Neural progenitor cell (in vitro differentiated cells): ENCODE results near the gene TBL1X. TPM values are rescaled to one million over a fixed set of nuclear protein-coding genes. Genes with fewer than 3 reads are reported as not detected.
A peak's percentile ranks its signal among the peaks of the same experiment; 100 is the strongest.

Experiments
- DNase-seq: peaks from one replicate; pipeline ENCODE4 v3.0.0-alpha.2; 2016; ENCODE audit warnings: low spot score
- H2AFZ ChIP-seq: fragments of 200-600 bp; sonication (generic); replicated peaks from 2 replicates; pipeline ENCODE4 v1.6.1; 2016; ENCODE audit warnings: antibody characterized with exemption
- H3F3A ChIP-seq: fragments of 200-600 bp; sonication (generic); 2 replicates; pipeline ENCODE4 v1.6.1; 2016; ENCODE audit warnings: antibody characterized with exemption, low read depth
- H3K27ac ChIP-seq: fragments of 200-600 bp; sonication (generic); 2 replicates; pipeline ENCODE4 v1.5.1; 2016; ENCODE audit warnings: mild to moderate bottlenecking
- H3K27me3 ChIP-seq: fragments of 200-600 bp; sonication (generic); 2 replicates; pipeline ENCODE4 v1.6.1; 2016; ENCODE audit warnings: mild to moderate bottlenecking, moderate library complexity
- H3K36me3 ChIP-seq: fragments of 200-600 bp; sonication (generic); 2 replicates; pipeline ENCODE4 v1.5.1; 2016
- H3K4me1 ChIP-seq: fragments of 200-600 bp; sonication (generic); 2 replicates; pipeline ENCODE4 v1.6.1; 2016; ENCODE audit warnings: mixed run types
- H3K4me2 ChIP-seq: fragments of 200-600 bp; sonication (generic); 2 replicates; pipeline ENCODE4 v1.6.1; 2016
- H3K4me3 ChIP-seq: fragments of 200-600 bp; sonication (generic); 2 replicates; pipeline ENCODE4 v1.5.1; 2016
- H3K79me2 ChIP-seq: fragments of 200-600 bp; sonication (generic); 2 replicates; pipeline ENCODE4 v1.6.1; 2016; ENCODE audit warnings: low read depth
- H3K9ac ChIP-seq: fragments of 200-600 bp; sonication (generic); 2 replicates; pipeline ENCODE4 v1.6.1; 2016
- H3K9me3 ChIP-seq: fragments of 200-600 bp; sonication (generic); 2 replicates; pipeline ENCODE4 v1.5.1; 2016; ENCODE audit warnings: low read depth
- H4K20me1 ChIP-seq: fragments of 200-600 bp; sonication (generic); 2 replicates; pipeline ENCODE4 v1.6.1; 2016; ENCODE audit warnings: low read depth
- H3K27ac Mint-ChIP-seq: 3 replicates; pipeline ENCODE4 v1.8.0; 2021; ENCODE audit warnings: mixed read lengths
- H3K27me3 Mint-ChIP-seq: 2 replicates; pipeline ENCODE4 v1.8.0; 2022; ENCODE audit warnings: low read depth, mild to moderate bottlenecking, inconsistent platforms, moderate library complexity, mixed read lengths; ENCODE audit not compliant: insufficient read depth
- H3K36me3 Mint-ChIP-seq: 3 replicates; pipeline ENCODE4 v1.8.0; 2021; ENCODE audit warnings: mixed read lengths
- H3K4me1 Mint-ChIP-seq: 3 replicates; pipeline ENCODE4 v1.8.0; 2021; ENCODE audit warnings: mixed read lengths
- H3K4me3 Mint-ChIP-seq: 3 replicates; pipeline ENCODE4 v1.8.0; 2021; ENCODE audit warnings: mild to moderate bottlenecking, moderate library complexity, mixed read lengths
- H3K9me3 Mint-ChIP-seq: 3 replicates; pipeline ENCODE4 v1.8.0; 2020; ENCODE audit warnings: mixed read lengths
- EZH2 ChIP-seq: fragments of 200-600 bp; sonication (generic); IDR thresholded peaks from 2 replicates; pipeline ENCODE4 v1.6.1; 2017; ENCODE audit warnings: antibody characterized with exemption, mild to moderate bottlenecking, moderate library complexity
- EZH2phosphoT487 ChIP-seq: fragments of 200-600 bp; sonication (generic); IDR thresholded peaks from 2 replicates; pipeline ENCODE4 v1.6.1; 2017; ENCODE audit warnings: antibody characterized with exemption
- total RNA-seq: library from RNA; depleted of rRNA; stranded (reverse); fragments of >200 nt; gene quantifications from 2 replicates; pipeline ENCODE4 v1.2.3, GENCODE V29; 2015; ENCODE audit warnings: low replicate concordance
- TF ChIP-seq, protein P1 (sequence below): fragments of 200-600 bp; sonication (generic); IDR thresholded peaks from 2 replicates; pipeline ENCODE4 v1.5.1; 2017; ENCODE audit warnings: antibody characterized with exemption, mild to moderate bottlenecking

TBL1X gene
- total RNA-seq, 1 donor from 2014 or later = 35.7 TPM

DNA sequence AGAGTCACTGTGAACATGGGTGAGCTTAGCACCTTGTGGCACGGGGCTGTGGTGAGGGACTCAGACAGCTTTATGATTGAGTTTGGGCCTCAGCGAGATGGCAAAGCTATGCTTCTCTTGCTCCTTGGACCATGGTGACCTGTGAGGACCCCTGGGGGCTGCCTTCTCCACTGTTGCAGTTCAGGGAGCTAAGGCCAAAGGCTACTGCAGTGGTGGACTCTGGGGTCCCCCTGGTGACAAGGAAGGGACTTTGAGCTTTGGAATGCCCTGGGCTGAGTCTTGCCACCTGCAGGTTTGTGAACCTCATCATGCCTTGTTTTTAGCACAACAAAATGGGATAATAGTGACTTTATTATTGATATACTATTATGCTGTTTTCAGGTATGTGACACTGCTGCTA is 36.5 kb downstream of the TBL1X start:
- H3K27me3 ChIP-seq = no peaks in the 10 kb centered on the region
- no peaks in the 10 kb centered on the region for H3F3A ChIP-seq
- peaks cover 12% of the 10 kb centered on the region for H4K20me1 ChIP-seq
- no peaks in the 10 kb centered on the region for H3K4me1 ChIP-seq
- H3K9me3 ChIP-seq = no peaks in the 10 kb centered on the region
- Mint-ChIP-seq H3K36me3 (peaks cover 50% of the 10 kb centered on the region), H3K9me3 (peaks cover 34% of the 10 kb centered on the region), H3K27me3 (no peaks in the 10 kb centered on the region), H3K4me1 (peaks cover 8% of the 10 kb centered on the region), H3K4me3 (no peak overlapping the region), H3K27ac (no peak overlapping the region)
- DNase-seq = peak; percentile 7
- no peak overlapping the region for H2AFZ ChIP-seq
- H3K4me2 ChIP-seq = no peak overlapping the region
- TF ChIP-seq EZH2phosphoT487 (no peak), EZH2 (no peak)
- TF ChIP-seq, protein P1, sequence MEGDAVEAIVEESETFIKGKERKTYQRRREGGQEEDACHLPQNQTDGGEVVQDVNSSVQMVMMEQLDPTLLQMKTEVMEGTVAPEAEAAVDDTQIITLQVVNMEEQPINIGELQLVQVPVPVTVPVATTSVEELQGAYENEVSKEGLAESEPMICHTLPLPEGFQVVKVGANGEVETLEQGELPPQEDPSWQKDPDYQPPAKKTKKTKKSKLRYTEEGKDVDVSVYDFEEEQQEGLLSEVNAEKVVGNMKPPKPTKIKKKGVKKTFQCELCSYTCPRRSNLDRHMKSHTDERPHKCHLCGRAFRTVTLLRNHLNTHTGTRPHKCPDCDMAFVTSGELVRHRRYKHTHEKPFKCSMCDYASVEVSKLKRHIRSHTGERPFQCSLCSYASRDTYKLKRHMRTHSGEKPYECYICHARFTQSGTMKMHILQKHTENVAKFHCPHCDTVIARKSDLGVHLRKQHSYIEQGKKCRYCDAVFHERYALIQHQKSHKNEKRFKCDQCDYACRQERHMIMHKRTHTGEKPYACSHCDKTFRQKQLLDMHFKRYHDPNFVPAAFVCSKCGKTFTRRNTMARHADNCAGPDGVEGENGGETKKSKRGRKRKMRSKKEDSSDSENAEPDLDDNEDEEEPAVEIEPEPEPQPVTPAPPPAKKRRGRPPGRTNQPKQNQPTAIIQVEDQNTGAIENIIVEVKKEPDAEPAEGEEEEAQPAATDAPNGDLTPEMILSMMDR = no peak
- H3K27ac ChIP-seq = no peak overlapping the region
- H3K4me3 ChIP-seq = no peak overlapping the region
- H3K79me2 ChIP-seq = peaks cover 32% of the 10 kb centered on the region
- no peaks in the 10 kb centered on the region for H3K36me3 ChIP-seq
- no peak overlapping the region for H3K9ac ChIP-seq

DNA sequence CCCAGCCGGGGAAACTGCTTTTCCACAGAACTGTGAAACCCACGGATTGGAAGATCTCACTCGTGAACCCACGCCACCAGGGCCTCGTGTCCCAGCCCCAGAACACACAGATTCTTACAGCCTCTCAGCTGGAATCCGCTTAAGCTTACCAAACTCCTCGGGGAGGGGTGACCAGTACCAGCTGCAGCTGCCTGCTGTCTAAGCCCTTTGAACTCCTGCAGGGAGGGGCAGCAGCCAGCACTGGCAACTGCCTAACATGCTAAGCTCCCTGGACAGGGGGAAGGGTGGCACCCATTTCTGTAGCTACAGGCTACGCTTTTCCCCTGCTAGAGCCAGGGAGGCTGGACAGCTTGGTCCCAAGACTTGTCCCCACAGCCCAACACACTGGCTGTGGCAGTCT is 38.4 kb downstream of the TBL1X start:
- Histone ChIP-seq H3K27ac (no peak overlapping the region), H3K27me3 (no peaks in the 10 kb centered on the region), H3K9me3 (no peaks in the 10 kb centered on the region), H3K79me2 (peaks cover 17% of the 10 kb centered on the region), H2AFZ (no peak overlapping the region), H4K20me1 (peaks cover 7% of the 10 kb centered on the region), H3K4me3 (no peak overlapping the region), H3F3A (no peaks in the 10 kb centered on the region), H3K4me1 (no peaks in the 10 kb centered on the region), H3K4me2 (no peak overlapping the region), H3K9ac (no peak overlapping the region), H3K36me3 (no peaks in the 10 kb centered on the region)
- TF ChIP-seq, protein P1 = no peak
- TF ChIP-seq EZH2 = no peak
- no peak for TF ChIP-seq EZH2phosphoT487
- Mint-ChIP-seq H3K4me1 (peaks cover 4% of the 10 kb centered on the region), H3K27me3 (no peaks in the 10 kb centered on the region), H3K9me3 (peaks cover 44% of the 10 kb centered on the region), H3K27ac (no peak overlapping the region), H3K4me3 (no peak overlapping the region), H3K36me3 (peaks cover 62% of the 10 kb centered on the region)
- DNase-seq = no peak

DNA sequence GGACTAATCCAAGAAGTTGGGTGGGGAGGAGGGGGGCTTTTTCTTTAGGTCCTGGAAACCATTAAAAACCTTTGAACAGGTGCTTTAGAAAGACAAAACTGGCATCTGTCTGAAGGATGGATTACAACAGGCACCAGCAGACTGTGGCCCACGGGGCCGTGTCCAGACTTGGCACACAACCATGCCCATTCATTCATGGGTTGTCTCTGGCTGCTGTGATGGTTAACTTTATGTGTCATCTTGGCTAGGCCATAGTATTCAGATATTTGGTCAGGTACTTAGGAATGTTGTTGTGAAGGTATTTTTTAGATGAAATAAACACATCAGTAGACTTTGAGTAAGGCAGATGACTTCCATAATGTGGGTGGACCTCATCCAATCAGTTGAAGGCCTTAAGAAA is 45.5 kb downstream of the TBL1X start:
- Histone ChIP-seq H3F3A (no peaks in the 10 kb centered on the region), H3K9ac (no peak overlapping the region), H3K27ac (no peak overlapping the region), H3K79me2 (peaks cover 10% of the 10 kb centered on the region), H3K4me3 (no peak overlapping the region), H3K4me1 (no peaks in the 10 kb centered on the region), H3K27me3 (no peaks in the 10 kb centered on the region), H3K9me3 (no peaks in the 10 kb centered on the region), H3K36me3 (no peaks in the 10 kb centered on the region), H4K20me1 (peaks cover 4% of the 10 kb centered on the region), H3K4me2 (no peak overlapping the region), H2AFZ (no peak overlapping the region)
- H3K9me3 Mint-ChIP-seq = peaks cover 41% of the 10 kb centered on the region
- DNase-seq = no peak
- peaks cover 47% of the 10 kb centered on the region for H3K36me3 Mint-ChIP-seq
- no peak overlapping the region for H3K27ac Mint-ChIP-seq
- no peak for TF ChIP-seq EZH2
- TF ChIP-seq, protein P1 = no peak
- no peak for TF ChIP-seq EZH2phosphoT487
- H3K27me3 Mint-ChIP-seq = peaks cover 7% of the 10 kb centered on the region
- H3K4me1 Mint-ChIP-seq = no peaks in the 10 kb centered on the region
- no peak overlapping the region for H3K4me3 Mint-ChIP-seq

DNA sequence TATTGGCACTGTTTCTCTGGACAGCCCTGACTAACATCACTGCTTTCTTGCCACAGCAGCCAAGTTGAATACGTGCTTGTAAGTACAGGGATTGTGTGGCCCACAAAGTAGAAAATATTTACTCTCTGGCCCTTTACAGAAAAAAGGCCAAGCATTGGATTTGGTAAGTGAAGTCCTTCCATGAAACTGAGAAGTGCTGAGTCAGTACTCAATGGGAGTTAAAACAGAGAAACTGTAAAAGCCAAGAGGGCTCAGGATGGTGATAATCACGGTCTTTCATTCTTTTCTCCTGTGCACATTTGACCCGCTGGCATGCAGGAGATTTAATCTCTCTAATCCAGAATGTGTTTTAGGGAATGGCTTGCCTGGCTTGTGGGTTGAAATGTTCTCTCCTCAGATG is 46.1 kb downstream of the TBL1X start:
- H3K27me3 Mint-ChIP-seq = peaks cover 7% of the 10 kb centered on the region
- Histone ChIP-seq H3K27me3 (no peaks in the 10 kb centered on the region), H3K9ac (no peak overlapping the region), H3F3A (no peaks in the 10 kb centered on the region), H2AFZ (no peak overlapping the region), H3K4me2 (no peak overlapping the region), H3K36me3 (no peaks in the 10 kb centered on the region), H3K27ac (no peak overlapping the region), H4K20me1 (peaks cover 9% of the 10 kb centered on the region), H3K4me1 (no peaks in the 10 kb centered on the region), H3K79me2 (peaks cover 10% of the 10 kb centered on the region), H3K9me3 (no peaks in the 10 kb centered on the region), H3K4me3 (no peak overlapping the region)
- peak overlapping the region; percentile 47 for H3K27ac Mint-ChIP-seq
- peaks cover 37% of the 10 kb centered on the region for H3K9me3 Mint-ChIP-seq
- H3K4me3 Mint-ChIP-seq = no peak overlapping the region
- H3K36me3 Mint-ChIP-seq = peaks cover 44% of the 10 kb centered on the region
- TF ChIP-seq, protein P1 = no peak
- no peak for TF ChIP-seq EZH2phosphoT487
- TF ChIP-seq EZH2 = no peak
- H3K4me1 Mint-ChIP-seq = no peaks in the 10 kb centered on the region
- DNase-seq = no peak
